Spleen (tissue), 11 donors: ENCODE results near the gene MACIR. TPM values are rescaled to one million over a fixed set of nuclear protein-coding genes. Genes with fewer than 3 reads are reported as not detected.

ENCODE experiments used
- DNase-seq: peaks from one replicate; pipeline ENCODE4 v3.0.0-alpha.2; 2020
- H3K27ac ChIP-seq, 8 donors: fragments of 200-600 bp; sonication (generic) in 7 of 8; 1 replicate in 4 of 8; 2 replicates in 4 of 8; pipeline versions ENCODE4 v1.5.0 to v1.8.0; 2016 to 2021; ENCODE audit warnings: inconsistent platforms in 4 of 8, mild to moderate bottlenecking in 4 of 8, moderate library complexity in 1 of 8
- H3K27me3 ChIP-seq, 7 donors: fragments of 200-600 bp; sonication (generic) in 6 of 7; replicated peaks in 1 of 7; 1 replicate in 4 of 7; 2 replicates in 3 of 7; pipeline versions ENCODE4 v1.5.0 to v1.8.0; 2016 to 2021; ENCODE audit warnings: inconsistent platforms in 3 of 7, mild to moderate bottlenecking in 1 of 7
- H3K36me3 ChIP-seq, 6 donors: fragments of 200-600 bp; sonication (generic) in 5 of 6; 1 replicate in 4 of 6; 2 replicates in 2 of 6; pipeline versions ENCODE4 v1.5.0 to v1.8.0; 2016 to 2021; ENCODE audit warnings: inconsistent platforms in 2 of 6
- H3K4me1 ChIP-seq, 6 donors: fragments of 200-600 bp; sonication (generic) in 5 of 6; 1 replicate in 3 of 6; 2 replicates in 3 of 6; pipeline versions ENCODE4 v1.5.0 to v1.8.0; 2016 to 2021; ENCODE audit warnings: inconsistent platforms in 3 of 6
- H3K4me3 ChIP-seq, 8 donors: fragments of 200-600 bp; sonication (generic) in 7 of 8; 1 replicate in 4 of 8; 2 replicates in 4 of 8; pipeline versions ENCODE4 v1.5.0 to v1.8.0; 2016 to 2021; ENCODE audit warnings: inconsistent platforms in 4 of 8, mild to moderate bottlenecking in 4 of 8, moderate library complexity in 2 of 8
- H3K9me3 ChIP-seq, 8 donors: fragments of 200-600 bp; sonication (generic) in 7 of 8; 1 replicate in 4 of 8; 2 replicates in 4 of 8; pipeline versions ENCODE4 v1.5.0 to v1.8.0; 2016 to 2021; ENCODE audit warnings: inconsistent platforms in 4 of 8
- CTCF ChIP-seq, 11 experiments: fragments of 200-600 bp in 7 of 11; fragments of 450-650 bp in 4 of 11; sonication (generic) in 4 of 11; IDR thresholded peaks in 8 of 11; conservative IDR thresholded peaks in 3 of 11; 1 replicate in 7 of 11; 2 replicates in 4 of 11; pipeline versions ENCODE4 v1.4.0 to v1.8.0; 2016 to 2021; ENCODE audit warnings: antibody characterized with exemption in 11 of 11, inconsistent platforms in 4 of 11, mild to moderate bottlenecking in 1 of 11
- POLR2A ChIP-seq, 3 donors: fragments of 450-650 bp; IDR thresholded peaks; one replicate each; pipeline ENCODE4 v1.5.1; 2017; ENCODE audit warnings: antibody characterized with exemption in 3 of 3, mild to moderate bottlenecking in 1 of 3
- POLR2AphosphoS5 ChIP-seq, 3 donors: sonication (generic); formaldehyde crosslinking; IDR thresholded peaks; one replicate each; pipeline ENCODE4 v1.5.1; 2017; ENCODE audit warnings: antibody characterized with exemption in 3 of 3
- WGBS, 5 donors: extraction: QIAGEN DNeasy Blood & Tissue Kit in 3 of 5; methylation state at CpG; one replicate each; pipeline versions ENCODE4 v1.1.5 to v1.1.7; 2013 to 2018; 5-methylcytosine and 5-hydroxymethylcytosine counted together
- intact Hi-C: fragments of 100-400 bp; cut with DNase I; formaldehyde crosslinking; loops from one replicate; pipeline ENCODE4 v1.15.0; 2023; ENCODE audit warnings: low total_unique reads
- polyA plus RNA-seq, 3 donors: library from polyadenylated mRNA; stranded (reverse); fragments of 200-250 nt; gene quantifications; one replicate each; pipeline ENCODE4 v1.2.1, GENCODE V29; 2013
- total RNA-seq, 7 donors: library from RNA; depleted of rRNA in 3 of 7; stranded (reverse); fragments of >200 nt in 3 of 7; fragmentation: NEBNext Ultra II Directional in 4 of 7; extraction: Animal tissue kit (Norgen Biotek cat#: 25700) in 4 of 7; gene quantifications; one replicate each; pipeline versions ENCODE4 v1.1.0 to v1.2.1, GENCODE V29; 2016 to 2021
- donor health status: healthy with polysubstance abuse.
- donor health status: DM: no; HTN: no; CAD: no; lungs with moderate emphysema.
- donor health status: DM: no; HTN: no; CAD: no.
- donor health status: Bipolar disorder and iron deficiency.
- donor health status: healthy.
- donor health status: DM: no; HTN: no; CAD: no.
- donor health status: DM: yes; HTN: yes; CAD: no.

Gene MACIR
- total and polyA plus RNA-seq, 10 donors, result 1.5 to 11.7 (median 3.5) TPM

- intact Hi-C loops, result no loop called here
- H3K4me3 ChIP-seq, result no peak overlapping the region
- H3K36me3 ChIP-seq, result no peaks in the 10 kb centered on the region
- no peak for TF ChIP-seq POLR2AphosphoS5 (IDR thresholded peaks at IDR 0.05)
- TF ChIP-seq POLR2A (IDR thresholded peaks at IDR 0.05), result no peak
- TF ChIP-seq CTCF (IDR thresholded peaks at IDR 0.05 in 8 of 11, conservative IDR thresholded peaks at IDR 0.05 in 3 of 11), result no peak
- H3K27ac ChIP-seq, result no peak overlapping the region
- no peaks in the 10 kb centered on the region for H3K4me1 ChIP-seq
- no peaks in the 10 kb centered on the region for H3K9me3 ChIP-seq
- no peaks in the 10 kb centered on the region for H3K27me3 ChIP-seq
- no peak for DNase-seq
- 76 to 95% (median 90%) methylated on average over 1 of the region's 1 CpG for WGBS, 5 donors
Observed at GRCh38 chr5:103293099-103293498, 34.5 kb downstream of the MACIR start.

GRCh38 chr5:103293719-103294118, 35.2 kb downstream of the MACIR start:
- 86 to 92% (median 91%) methylated on average over 3 of the region's 3 CpGs for WGBS, 5 donors
- intact Hi-C loops, result no loop called here

GRCh38 chr5:103294906-103295305, 36.3 kb downstream of the MACIR start:
- no peak for TF ChIP-seq CTCF (IDR thresholded peaks at IDR 0.05 in 8 of 11, conservative IDR thresholded peaks at IDR 0.05 in 3 of 11)
- TF ChIP-seq POLR2A (IDR thresholded peaks at IDR 0.05), result no peak
- no peak for TF ChIP-seq POLR2AphosphoS5 (IDR thresholded peaks at IDR 0.05)
- Histone ChIP-seq H3K4me1 (no peaks in the 10 kb centered on the region), H3K27ac (no peak overlapping the region), H3K36me3 (no peaks in the 10 kb centered on the region), H3K9me3 (no peaks in the 10 kb centered on the region), H3K27me3 (no peaks in the 10 kb centered on the region), H3K4me3 (no peak overlapping the region)
- no peak for DNase-seq
- intact Hi-C loops, result no loop called here
- 68 to 82% (median 77%) methylated on average over 5 of the region's 5 CpGs for WGBS, 5 donors

More at GRCh38 chr5:103293719-103294118, 35.2 kb downstream of the MACIR start:
- Histone ChIP-seq H3K4me3 (no peak overlapping the region), H3K27me3 (no peaks in the 10 kb centered on the region), H3K27ac (no peak overlapping the region), H3K4me1 (no peaks in the 10 kb centered on the region), H3K36me3 (no peaks in the 10 kb centered on the region), H3K9me3 (no peaks in the 10 kb centered on the region)
- TF ChIP-seq CTCF (IDR thresholded peaks at IDR 0.05 in 8 of 11, conservative IDR thresholded peaks at IDR 0.05 in 3 of 11) (no peak), POLR2AphosphoS5 (IDR thresholded peaks at IDR 0.05) (no peak), POLR2A (IDR thresholded peaks at IDR 0.05) (no peak)
- no peak for DNase-seq

- intact Hi-C loops, result no loop called here
- 81 to 93% (median 90%) methylated on average over 5 of the region's 5 CpGs for WGBS, 5 donors
- Histone ChIP-seq H3K27me3 (no peaks in the 10 kb centered on the region), H3K27ac (no peak overlapping the region), H3K4me1 (no peaks in the 10 kb centered on the region), H3K4me3 (no peak overlapping the region), H3K36me3 (no peaks in the 10 kb centered on the region), H3K9me3 (no peaks in the 10 kb centered on the region)
- TF ChIP-seq CTCF (IDR thresholded peaks at IDR 0.05 in 8 of 11, conservative IDR thresholded peaks at IDR 0.05 in 3 of 11), result no peak
- TF ChIP-seq POLR2A (IDR thresholded peaks at IDR 0.05), result no peak
- no peak for TF ChIP-seq POLR2AphosphoS5 (IDR thresholded peaks at IDR 0.05)
- no peak for DNase-seq
Observed at GRCh38 chr5:103295424-103295823, 36.9 kb downstream of the MACIR start.
